Measurements from ENCODE around the gene TTC7B.

DNA sequence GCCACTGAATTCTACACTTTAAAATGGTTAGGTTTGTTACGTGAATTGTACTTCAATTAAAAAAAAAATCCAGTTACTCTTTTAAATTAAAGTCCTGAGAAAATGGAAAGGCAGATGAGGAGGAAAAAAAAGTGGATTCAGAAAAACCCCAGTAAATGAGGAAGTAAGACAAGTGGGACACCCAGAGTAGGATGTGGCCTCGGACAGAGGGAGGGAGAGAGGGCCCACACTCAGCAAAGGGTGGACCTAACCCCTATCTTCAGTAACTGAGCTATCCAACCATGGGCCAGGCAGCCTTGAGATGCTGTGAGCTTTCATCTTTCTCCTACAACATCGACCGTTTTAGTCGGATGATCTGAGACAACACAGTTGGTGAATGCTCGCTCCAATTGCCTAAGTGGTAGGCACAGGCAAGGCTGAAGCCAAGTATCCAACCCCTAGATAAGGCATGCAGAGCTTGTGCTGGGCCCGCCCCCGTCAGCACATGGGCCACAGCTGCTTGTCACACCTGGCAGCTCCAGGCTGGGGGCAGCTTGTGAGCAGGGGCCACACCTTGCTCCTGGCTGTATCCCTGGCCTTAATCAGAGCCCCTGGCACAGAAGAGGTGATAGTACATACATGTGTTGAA is 142.1 kb downstream of the TTC7B start:
- TF ChIP-seq, protein P1, sequence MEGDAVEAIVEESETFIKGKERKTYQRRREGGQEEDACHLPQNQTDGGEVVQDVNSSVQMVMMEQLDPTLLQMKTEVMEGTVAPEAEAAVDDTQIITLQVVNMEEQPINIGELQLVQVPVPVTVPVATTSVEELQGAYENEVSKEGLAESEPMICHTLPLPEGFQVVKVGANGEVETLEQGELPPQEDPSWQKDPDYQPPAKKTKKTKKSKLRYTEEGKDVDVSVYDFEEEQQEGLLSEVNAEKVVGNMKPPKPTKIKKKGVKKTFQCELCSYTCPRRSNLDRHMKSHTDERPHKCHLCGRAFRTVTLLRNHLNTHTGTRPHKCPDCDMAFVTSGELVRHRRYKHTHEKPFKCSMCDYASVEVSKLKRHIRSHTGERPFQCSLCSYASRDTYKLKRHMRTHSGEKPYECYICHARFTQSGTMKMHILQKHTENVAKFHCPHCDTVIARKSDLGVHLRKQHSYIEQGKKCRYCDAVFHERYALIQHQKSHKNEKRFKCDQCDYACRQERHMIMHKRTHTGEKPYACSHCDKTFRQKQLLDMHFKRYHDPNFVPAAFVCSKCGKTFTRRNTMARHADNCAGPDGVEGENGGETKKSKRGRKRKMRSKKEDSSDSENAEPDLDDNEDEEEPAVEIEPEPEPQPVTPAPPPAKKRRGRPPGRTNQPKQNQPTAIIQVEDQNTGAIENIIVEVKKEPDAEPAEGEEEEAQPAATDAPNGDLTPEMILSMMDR (IDR thresholded peaks at IDR 0.05; ENCODE audit: insufficient read depth, low read length) = no peak
- no peak for TF ChIP-seq POLR2AphosphoS5 (IDR thresholded peaks at IDR 0.05; ENCODE audit: low read depth)

Data from HL-60 (cell line).